CD4-positive, alpha-beta T cell treated with Interleukin-17A for 4 hours (primary cell): ENCODE results near the gene MYL3.
"Not testable (repeated sequence)": the region's sequence is repeated elsewhere in the genome, so short reads cannot be mapped to it uniquely, and the experiment has no call there.

Source experiments
- DNase-seq: peaks from one replicate; pipeline ENCODE4 v3.0.0-alpha.2; 2020; ENCODE audit warnings: mixed read lengths

MYL3 gene

DNA sequence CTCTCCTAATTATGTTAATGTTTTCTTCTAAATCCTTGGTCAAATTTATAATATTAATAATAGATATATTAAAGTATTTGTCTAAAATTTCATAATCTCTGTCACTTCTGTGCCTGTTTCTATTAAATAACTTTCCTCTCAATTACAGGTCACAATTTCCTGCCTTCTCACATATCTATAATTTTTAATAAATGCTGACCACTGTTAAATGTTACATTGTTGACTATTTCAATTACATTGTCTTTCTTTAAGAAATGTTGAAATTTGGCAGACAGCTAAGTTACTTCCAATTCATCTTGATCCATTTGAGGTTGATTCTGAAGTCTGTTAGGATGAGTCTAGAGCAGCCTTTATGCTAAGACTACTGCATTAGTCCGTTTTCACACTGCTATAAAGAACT, 41.7 kb downstream of the MYL3 start:
- no peak for DNase-seq

DNA sequence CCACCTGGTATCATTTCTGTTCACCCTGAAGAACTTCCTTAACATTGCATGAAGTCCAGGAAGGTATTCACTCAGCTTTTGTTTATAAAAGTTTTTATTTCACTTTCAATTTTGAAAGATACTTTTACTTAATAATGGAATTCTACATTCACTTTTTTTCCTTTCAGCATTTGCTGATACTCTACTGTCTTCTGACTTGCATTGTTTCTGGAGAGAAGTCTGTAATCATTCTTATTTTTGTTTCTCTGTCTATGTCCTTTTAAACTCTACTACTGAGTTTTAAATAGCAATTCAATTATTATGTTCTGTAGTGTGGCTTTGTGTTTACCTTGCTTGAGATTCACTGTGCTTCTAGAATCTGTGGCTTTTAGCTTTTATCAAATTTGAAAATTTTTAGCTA, 42.4 kb downstream of the MYL3 start:
- no peak for DNase-seq

DNA sequence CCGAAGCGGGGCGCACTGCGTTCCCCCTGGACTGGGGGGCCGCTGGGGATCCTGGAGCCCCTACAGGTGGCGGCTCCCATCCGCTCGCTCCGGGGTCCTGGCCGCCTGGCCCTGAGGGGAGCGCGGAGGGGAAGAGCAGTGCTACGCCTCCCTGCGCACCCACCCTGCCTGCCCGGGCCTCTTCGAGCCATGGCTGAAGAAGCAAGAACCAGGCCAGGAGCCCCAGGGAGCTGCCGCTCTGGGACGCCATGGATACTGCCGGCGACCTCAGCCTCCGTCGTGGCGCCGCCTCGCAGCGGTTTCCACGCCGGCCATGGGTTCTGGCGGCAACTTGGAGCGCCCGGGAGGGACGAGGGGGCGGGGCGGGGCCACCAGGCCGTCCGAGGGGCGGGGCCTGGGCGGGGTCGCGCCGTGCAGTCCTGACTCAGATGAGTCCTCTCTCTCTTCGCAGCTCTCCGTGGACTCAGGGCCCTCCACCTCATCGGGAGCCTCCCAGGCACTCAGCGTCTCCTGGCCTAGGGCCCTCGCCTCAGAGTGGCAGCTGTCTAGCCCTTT, 50.9 kb downstream of the MYL3 start:
- peak; percentile 91 for DNase-seq

DNA sequence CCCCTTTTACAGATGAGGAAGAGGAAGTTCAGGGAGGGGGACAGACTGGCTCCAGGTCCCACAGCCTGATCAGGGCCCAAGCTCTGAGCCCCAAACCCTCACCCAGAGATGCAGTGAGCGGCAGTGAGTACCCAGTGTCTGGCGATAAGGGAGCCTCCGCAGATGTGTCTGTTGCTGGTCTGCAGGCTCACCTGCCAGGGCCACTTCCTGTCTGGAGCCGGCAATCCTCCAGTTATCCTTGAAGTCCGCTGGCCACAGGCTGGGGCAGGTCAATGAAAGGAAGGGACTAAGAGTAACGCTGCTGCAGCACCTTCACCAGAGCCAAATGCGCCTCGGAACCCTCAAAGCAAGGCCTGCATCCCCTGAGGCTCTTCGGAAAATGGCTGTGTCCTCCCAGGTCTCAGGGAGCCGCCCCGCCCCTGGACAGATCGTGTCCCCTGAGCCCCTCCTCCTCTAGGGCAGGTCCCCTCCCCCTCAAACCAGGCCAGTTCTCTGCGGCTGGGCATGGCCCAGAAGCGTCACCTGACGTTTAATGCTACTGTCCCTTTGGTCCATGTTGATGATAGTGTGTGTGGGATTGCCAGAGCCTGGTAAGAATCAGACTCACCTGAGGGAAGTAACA, 51.5 kb downstream of the MYL3 start:
- no peak for DNase-seq

DNA sequence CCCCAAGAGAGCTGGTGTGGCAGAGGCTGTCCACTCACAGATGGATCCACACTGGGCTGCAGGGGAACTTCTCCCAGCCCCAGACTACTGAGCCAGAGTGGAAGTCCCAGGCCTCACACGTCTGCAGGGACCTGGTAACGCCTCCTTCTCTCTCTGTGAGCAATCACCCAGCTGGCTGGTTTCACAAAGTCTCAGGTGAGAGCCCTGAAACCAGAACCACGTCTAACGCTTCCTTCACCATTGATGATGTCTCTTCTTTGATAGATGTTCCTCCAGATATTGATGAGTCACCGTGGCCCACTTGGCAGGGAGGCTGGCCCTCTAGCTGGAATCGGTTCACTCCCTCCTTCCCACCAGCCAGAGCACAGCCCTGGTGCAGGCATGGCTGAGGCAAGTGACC, 54.5 kb downstream of the MYL3 start:
- DNase-seq: not testable (repeated sequence)
